Chondrocyte (in vitro differentiated cells): ENCODE data around the gene DNTT. TPM values are rescaled to one million over a fixed set of nuclear protein-coding genes. Genes with fewer than 3 reads are reported as not detected.

Experiments
- DNase-seq: peaks from one replicate; pipeline ENCODE4 v3.0.0; 2021; ENCODE audit warnings: mixed read lengths, low spot score
- H3K27ac Mint-ChIP-seq: one replicate; pipeline ENCODE4 v1.8.0; 2021; ENCODE audit warnings: mild to moderate bottlenecking, moderate library complexity, mixed read lengths; ENCODE audit not compliant: unreplicated experiment
- H3K27me3 Mint-ChIP-seq: 2 replicates; pipeline ENCODE4 v1.8.0; 2021; ENCODE audit warnings: low read depth, mixed read lengths
- H3K36me3 Mint-ChIP-seq: 2 replicates; pipeline ENCODE4 v1.8.0; 2021; ENCODE audit warnings: low read depth, mixed read lengths
- H3K4me1 Mint-ChIP-seq: 2 replicates; pipeline ENCODE4 v1.8.0; 2021; ENCODE audit warnings: low read depth, mild to moderate bottlenecking, mixed read lengths
- H3K4me3 Mint-ChIP-seq: one replicate; pipeline ENCODE4 v1.8.0; 2021; ENCODE audit warnings: mild to moderate bottlenecking, moderate library complexity, mixed read lengths; ENCODE audit not compliant: unreplicated experiment
- H3K9me3 Mint-ChIP-seq: 2 replicates; pipeline ENCODE4 v1.8.0; 2021; ENCODE audit warnings: low read depth, mixed read lengths
- CTCF ChIP-seq: fragments of 200-600 bp; sonication (generic); IDR thresholded peaks from 2 replicates; pipeline ENCODE4 v1.5.0; 2021; ENCODE audit warnings: antibody characterized with exemption, mild to moderate bottlenecking, moderate library complexity
- total RNA-seq: library from RNA; stranded (reverse); gene quantifications from 3 replicates; pipeline ENCODE4 v1.2.1, GENCODE V29; 2021

Gene DNTT
- total RNA-seq, 1 donor from 2014 or later: not detected

- Mint-ChIP-seq H3K9me3 (no peaks in the 10 kb centered on the region), H3K4me3 (no peak overlapping the region)
These were observed 56.5 kb downstream of the DNTT start for GRCh38 chr10:96360766-96361165.

GRCh38 chr10:96365571-96365970, 61.3 kb downstream of the DNTT start:
- Mint-ChIP-seq H3K4me1 (peaks cover 10% of the 10 kb centered on the region), H3K9me3 (no peaks in the 10 kb centered on the region), H3K36me3 (no peaks in the 10 kb centered on the region), H3K27me3 (no peaks in the 10 kb centered on the region), H3K4me3 (no peak overlapping the region), H3K27ac (no peak overlapping the region)
- DNase-seq: no peak
- no peak for TF ChIP-seq CTCF

More at GRCh38 chr10:96360766-96361165, 56.5 kb downstream of the DNTT start:
- Mint-ChIP-seq H3K36me3 (no peaks in the 10 kb centered on the region), H3K27ac (no peak overlapping the region), H3K27me3 (peaks cover 25% of the 10 kb centered on the region), H3K4me1 (peaks cover under 1% of the 10 kb centered on the region)
- TF ChIP-seq CTCF: no peak
- DNase-seq: no peak

- Mint-ChIP-seq H3K9me3 (no peaks in the 10 kb centered on the region), H3K4me1 (peaks cover 10% of the 10 kb centered on the region), H3K27ac (no peak overlapping the region), H3K27me3 (no peaks in the 10 kb centered on the region), H3K36me3 (no peaks in the 10 kb centered on the region), H3K4me3 (no peak overlapping the region)
- no peak for DNase-seq
- no peak for TF ChIP-seq CTCF
These were observed 62.3 kb downstream of the DNTT start for GRCh38 chr10:96366508-96366907.

GRCh38 chr10:96367470-96367869, 63.2 kb downstream of the DNTT start:
- Mint-ChIP-seq H3K27me3 (no peaks in the 10 kb centered on the region), H3K27ac (no peak overlapping the region), H3K4me3 (no peak overlapping the region), H3K9me3 (no peaks in the 10 kb centered on the region), H3K36me3 (no peaks in the 10 kb centered on the region), H3K4me1 (peaks cover 10% of the 10 kb centered on the region)
- DNase-seq: no peak
- TF ChIP-seq CTCF: no peak

- H3K36me3 Mint-ChIP-seq: no peaks in the 10 kb centered on the region
- TF ChIP-seq CTCF: no peak
- no peak overlapping the region for H3K27ac Mint-ChIP-seq
- no peaks in the 10 kb centered on the region for H3K27me3 Mint-ChIP-seq
- no peaks in the 10 kb centered on the region for H3K9me3 Mint-ChIP-seq
- no peak for DNase-seq
- no peak overlapping the region for H3K4me3 Mint-ChIP-seq
- H3K4me1 Mint-ChIP-seq: peaks cover 10% of the 10 kb centered on the region
These were observed 64.7 kb downstream of the DNTT start for GRCh38 chr10:96368971-96369370.
